SH-SY5Y (cell line): ENCODE results near the gene CIART.

Source experiments
- GATA2 ChIP-seq: IDR thresholded peaks from 2 replicates; pipeline ENCODE4 v1.6.1; 2011; ENCODE audit warnings: mild to moderate bottlenecking, low read depth, low read length
- GATA3 ChIP-seq: IDR thresholded peaks from 2 replicates; pipeline ENCODE4 v1.6.1; 2011; ENCODE audit warnings: low read depth, mild to moderate bottlenecking, low read length, moderate library complexity

DNA sequence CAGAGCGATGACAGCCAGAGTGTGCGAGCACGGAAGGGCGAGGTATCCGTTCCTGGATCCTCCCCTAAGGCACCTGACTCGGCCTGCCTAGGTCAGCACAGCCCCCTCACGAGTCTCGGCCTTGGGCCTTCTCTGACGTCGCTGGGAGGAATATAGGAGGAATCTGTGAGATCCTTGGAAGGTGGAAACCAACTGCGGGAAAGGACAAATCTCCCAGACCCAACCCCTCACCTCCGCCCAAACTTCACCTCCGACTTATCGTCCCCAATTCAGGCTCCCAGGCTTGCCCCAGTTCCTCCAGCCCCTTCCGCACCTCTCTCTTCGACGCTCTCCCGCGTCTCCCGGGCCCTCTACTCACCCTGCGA, 14.0 kb upstream of the CIART start:
- TF ChIP-seq GATA2 (no peak), GATA3 (no peak)
